HepG2 (cell line): Measurements from ENCODE around the gene PRR36. TPM values are rescaled to one million over a fixed set of nuclear protein-coding genes. Genes with fewer than 3 reads are reported as not detected.

ENCODE experiments used
- BRCA1 ChIP-seq: sonication (generic); formaldehyde crosslinking; IDR thresholded peaks from 2 replicates; pipeline ENCODE4 v1.4.0; 2020; ENCODE audit warnings: missing genetic modification reagents
- FOXA3 ChIP-seq: IDR thresholded peaks from 2 replicates; pipeline ENCODE4 v1.6.1; 2016; ENCODE audit warnings: missing genetic modification reagents, missing compliant biosample characterization
- FOXC1 ChIP-seq: sonication (generic); formaldehyde crosslinking; IDR thresholded peaks from 2 replicates; pipeline ENCODE4 v1.8.0; 2022; ENCODE audit warnings: mild to moderate bottlenecking, missing genetic modification reagents, borderline replicate concordance
- GATAD1 ChIP-seq: IDR thresholded peaks from 2 replicates; pipeline ENCODE4 v1.6.1; 2016; ENCODE audit warnings: missing genetic modification reagents, missing compliant biosample characterization
- NAIF1 ChIP-seq: sonication (generic); formaldehyde crosslinking; IDR thresholded peaks from 2 replicates; pipeline ENCODE4 v1.5.0; 2020; ENCODE audit warnings: mild to moderate bottlenecking, missing genetic modification reagents, borderline replicate concordance
- NR2F1 ChIP-seq, 2 experiments: fragments of 450-650 bp in 1 of 2; formaldehyde crosslinking in 1 of 2; IDR thresholded peaks; 2 replicates each; pipeline versions ENCODE4 v1.5.0 to v1.6.1; 2016 to 2020; ENCODE audit warnings: mild to moderate bottlenecking in 1 of 2, missing compliant biosample characterization in 1 of 2, missing genetic modification reagents in 1 of 2, moderate library complexity in 1 of 2
- RAD21 ChIP-seq: fragments of 450-650 bp; formaldehyde crosslinking; IDR thresholded peaks from 2 replicates; pipeline ENCODE4 v1.5.0; 2020; ENCODE audit warnings: mild to moderate bottlenecking
- REXO4 ChIP-seq: sonication (generic); formaldehyde crosslinking; IDR thresholded peaks from 2 replicates; pipeline ENCODE4 v1.8.0; 2022; ENCODE audit warnings: missing genetic modification reagents, mild to moderate bottlenecking, borderline replicate concordance
- RFX5 ChIP-seq: IDR thresholded peaks from 2 replicates; pipeline ENCODE4 v1.6.1; 2011; ENCODE audit warnings: low read depth, low read length, improper control_type of control experiment
- SOX6 ChIP-seq, 2 experiments: fragments of 450-650 bp in 1 of 2; sonication (generic) in 1 of 2; formaldehyde crosslinking in 1 of 2; IDR thresholded peaks; 2 replicates each; pipeline versions ENCODE4 v1.4.0 to v1.6.1; 2017 to 2020; ENCODE audit warnings: antibody characterized with exemption in 1 of 2, mild to moderate bottlenecking in 1 of 2, missing genetic modification reagents in 1 of 2
- SRSF1 ChIP-seq: fragments of 200-400 bp; formaldehyde crosslinking; optimal IDR thresholded peaks from 2 replicates; pipeline ENCODE3; 2017; ENCODE audit warnings: mild to moderate bottlenecking, low read depth, low read length, moderate library complexity
- TEAD3 ChIP-seq: optimal IDR thresholded peaks from 2 replicates; pipeline ENCODE3; 2016; ENCODE audit warnings: borderline replicate concordance
- ZNF331 ChIP-seq: sonication (generic); formaldehyde crosslinking; IDR thresholded peaks from 2 replicates; pipeline ENCODE4 v1.4.0; 2020; ENCODE audit warnings: missing genetic modification reagents
- ZNF775 ChIP-seq: sonication (generic); formaldehyde crosslinking; IDR thresholded peaks from 2 replicates; pipeline ENCODE4 v1.4.0; 2020; ENCODE audit warnings: missing genetic modification reagents, mild to moderate bottlenecking, moderate library complexity, borderline replicate concordance
- ZNF776 ChIP-seq: sonication (generic); formaldehyde crosslinking; IDR thresholded peaks from 2 replicates; pipeline ENCODE4 v1.4.0; 2020; ENCODE audit warnings: mild to moderate bottlenecking, missing genetic modification reagents
- polyA plus RNA-seq, 8 experiments: library from polyadenylated mRNA; depleted of rRNA in 3 of 8; stranded (reverse) in 7 of 8; unstranded in 1 of 8; fragments of >200 nt; fragmentation: Illumina TruSeq in 4 of 8; extraction: Trizol in 4 of 8; gene quantifications; 2 replicates each; pipeline versions ENCODE4 v1.2.1 to v1.2.3, GENCODE V29; 2011 to 2016; ENCODE audit warnings: low read depth in 4 of 8, missing spikeins in 1 of 8, mixed read lengths in 1 of 8; ENCODE audit not compliant: insufficient read depth in 1 of 8
- total RNA-seq, 5 experiments: library from RNA; depleted of rRNA; stranded (reverse); fragments of >200 nt; fragmentation: Illumina TruSeq; extraction: Trizol; gene quantifications; 2 replicates each; pipeline ENCODE4 v1.2.3, GENCODE V29; 2016; ENCODE audit warnings: low read depth in 1 of 5
- TF ChIP-seq, protein P1 (sequence below): IDR thresholded peaks from 2 replicates; pipeline ENCODE4 v1.6.1; 2016; ENCODE audit warnings: low read depth
- TF ChIP-seq, protein P2 (sequence below): sonication (generic); formaldehyde crosslinking; IDR thresholded peaks from 2 replicates; pipeline ENCODE4 v1.9.0; 2021; ENCODE audit warnings: missing genetic modification reagents, borderline replicate concordance
- TF ChIP-seq, protein P3 (sequence below): IDR thresholded peaks from 2 replicates; pipeline ENCODE4 v1.6.1; 2018; ENCODE audit warnings: missing genetic modification reagents, mild to moderate bottlenecking, missing compliant biosample characterization
- TF ChIP-seq, protein P4 (sequence below): IDR thresholded peaks from 2 replicates; pipeline ENCODE4 v1.6.1; 2012; ENCODE audit warnings: low read depth, low read length, improper control_type of control experiment
- TF ChIP-seq, protein P5 (sequence below): sonication (generic); formaldehyde crosslinking; IDR thresholded peaks from 2 replicates; pipeline ENCODE4 v1.5.0; 2020; ENCODE audit warnings: mild to moderate bottlenecking, missing genetic modification reagents

Gene PRR36
- total and polyA plus RNA-seq, 2 of the 13 experiments (the other 11 are each of a cell fraction or from before 2014, with no cell fraction given) = 0.07 to 0.17 TPM

DNA sequence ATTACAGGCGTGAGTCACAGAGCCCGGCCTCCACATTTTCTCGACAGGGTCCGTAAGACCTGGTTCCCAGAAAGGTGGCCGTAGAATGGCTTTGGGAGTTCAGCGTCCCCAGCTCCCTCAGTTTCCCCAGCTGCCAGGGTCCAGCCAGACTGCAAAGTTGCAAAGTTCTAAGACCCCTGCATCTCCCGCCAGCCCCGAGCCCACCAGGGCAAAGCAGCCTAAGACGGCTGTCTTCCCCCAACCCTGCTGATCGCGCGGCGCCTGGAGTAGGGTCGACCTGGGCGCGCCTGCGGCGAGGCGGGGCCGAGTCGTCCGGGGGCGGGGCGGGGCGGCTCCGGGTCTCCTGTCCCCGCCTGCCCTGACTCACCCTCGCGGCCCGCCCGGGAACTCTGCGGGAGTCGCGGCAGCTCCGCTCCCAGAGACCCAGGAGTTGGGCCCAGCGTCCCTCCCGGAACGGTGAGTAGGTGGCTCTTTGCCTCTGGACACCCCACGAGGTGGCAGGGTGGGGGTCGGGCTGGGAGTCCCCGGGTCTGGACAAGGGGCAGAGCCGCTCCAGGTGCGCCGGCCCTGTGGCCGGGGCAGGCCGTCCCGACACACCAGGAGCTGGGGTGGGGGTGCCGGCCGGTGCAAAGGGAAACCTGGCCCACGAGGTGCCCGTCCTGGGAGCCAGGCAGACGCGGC, 14.1 kb upstream of the PRR36 start, which contains the start of gene LRRC8E (continued):
- TF ChIP-seq, protein P1, sequence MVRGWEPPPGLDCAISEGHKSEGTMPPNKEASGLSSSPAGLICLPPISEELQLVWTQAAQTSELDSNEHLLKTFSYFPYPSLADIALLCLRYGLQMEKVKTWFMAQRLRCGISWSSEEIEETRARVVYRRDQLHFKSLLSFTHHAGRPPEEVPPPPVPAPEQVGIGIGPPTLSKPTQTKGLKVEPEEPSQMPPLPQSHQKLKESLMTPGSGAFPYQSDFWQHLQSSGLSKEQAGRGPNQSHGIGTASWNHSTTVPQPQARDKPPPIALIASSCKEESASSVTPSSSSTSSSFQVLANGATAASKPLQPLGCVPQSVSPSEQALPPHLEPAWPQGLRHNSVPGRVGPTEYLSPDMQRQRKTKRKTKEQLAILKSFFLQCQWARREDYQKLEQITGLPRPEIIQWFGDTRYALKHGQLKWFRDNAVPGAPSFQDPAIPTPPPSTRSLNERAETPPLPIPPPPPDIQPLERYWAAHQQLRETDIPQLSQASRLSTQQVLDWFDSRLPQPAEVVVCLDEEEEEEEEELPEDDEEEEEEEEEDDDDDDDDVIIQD (CRISPR knock-in tag) = 0 out of 2 replicates have a peak, but pooled peaks have one; percentile 17
- TF ChIP-seq GATAD1 (CRISPR knock-in tag) (peak; percentile 20; the same call in 1 of the 2 replicates), FOXA3 (no peak), TEAD3 (CRISPR knock-in tag) (no peak), ZNF331 (CRISPR knock-in tag) (no peak), FOXC1 (CRISPR knock-in tag) (no peak), NAIF1 (CRISPR knock-in tag) (no peak), SOX6 (IDR thresholded peaks at IDR 0.05) (no peak), SOX6 (CRISPR knock-in tag; IDR thresholded peaks at IDR 0.05) (no peak; the same call in 1 of the 2 replicates), RAD21 (no peak), BRCA1 (no peak), REXO4 (CRISPR knock-in tag) (no peak), RFX5 (no peak), NR2F1 (CRISPR knock-in tag; IDR thresholded peaks at IDR 0.05) (no peak), ZNF775 (CRISPR knock-in tag) (no peak), ZNF776 (CRISPR knock-in tag) (0 out of 2 replicates have a peak, but pooled peaks have one; percentile 43), SRSF1 (peak; percentile 72)
- TF ChIP-seq, protein P2, sequence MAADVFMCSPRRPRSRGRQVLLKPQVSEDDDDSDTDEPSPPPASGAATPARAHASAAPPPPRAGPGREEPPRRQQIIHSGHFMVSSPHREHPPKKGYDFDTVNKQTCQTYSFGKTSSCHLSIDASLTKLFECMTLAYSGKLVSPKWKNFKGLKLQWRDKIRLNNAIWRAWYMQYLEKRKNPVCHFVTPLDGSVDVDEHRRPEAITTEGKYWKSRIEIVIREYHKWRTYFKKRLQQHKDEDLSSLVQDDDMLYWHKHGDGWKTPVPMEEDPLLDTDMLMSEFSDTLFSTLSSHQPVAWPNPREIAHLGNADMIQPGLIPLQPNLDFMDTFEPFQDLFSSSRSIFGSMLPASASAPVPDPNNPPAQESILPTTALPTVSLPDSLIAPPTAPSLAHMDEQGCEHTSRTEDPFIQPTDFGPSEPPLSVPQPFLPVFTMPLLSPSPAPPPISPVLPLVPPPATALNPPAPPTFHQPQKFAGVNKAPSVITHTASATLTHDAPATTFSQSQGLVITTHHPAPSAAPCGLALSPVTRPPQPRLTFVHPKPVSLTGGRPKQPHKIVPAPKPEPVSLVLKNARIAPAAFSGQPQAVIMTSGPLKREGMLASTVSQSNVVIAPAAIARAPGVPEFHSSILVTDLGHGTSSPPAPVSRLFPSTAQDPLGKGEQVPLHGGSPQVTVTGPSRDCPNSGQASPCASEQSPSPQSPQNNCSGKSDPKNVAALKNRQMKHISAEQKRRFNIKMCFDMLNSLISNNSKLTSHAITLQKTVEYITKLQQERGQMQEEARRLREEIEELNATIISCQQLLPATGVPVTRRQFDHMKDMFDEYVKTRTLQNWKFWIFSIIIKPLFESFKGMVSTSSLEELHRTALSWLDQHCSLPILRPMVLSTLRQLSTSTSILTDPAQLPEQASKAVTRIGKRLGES (CRISPR knock-in tag) = no peak
- TF ChIP-seq, protein P3, sequence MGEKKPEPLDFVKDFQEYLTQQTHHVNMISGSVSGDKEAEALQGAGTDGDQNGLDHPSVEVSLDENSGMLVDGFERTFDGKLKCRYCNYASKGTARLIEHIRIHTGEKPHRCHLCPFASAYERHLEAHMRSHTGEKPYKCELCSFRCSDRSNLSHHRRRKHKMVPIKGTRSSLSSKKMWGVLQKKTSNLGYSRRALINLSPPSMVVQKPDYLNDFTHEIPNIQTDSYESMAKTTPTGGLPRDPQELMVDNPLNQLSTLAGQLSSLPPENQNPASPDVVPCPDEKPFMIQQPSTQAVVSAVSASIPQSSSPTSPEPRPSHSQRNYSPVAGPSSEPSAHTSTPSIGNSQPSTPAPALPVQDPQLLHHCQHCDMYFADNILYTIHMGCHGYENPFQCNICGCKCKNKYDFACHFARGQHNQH = no peak
- TF ChIP-seq, protein P4, sequence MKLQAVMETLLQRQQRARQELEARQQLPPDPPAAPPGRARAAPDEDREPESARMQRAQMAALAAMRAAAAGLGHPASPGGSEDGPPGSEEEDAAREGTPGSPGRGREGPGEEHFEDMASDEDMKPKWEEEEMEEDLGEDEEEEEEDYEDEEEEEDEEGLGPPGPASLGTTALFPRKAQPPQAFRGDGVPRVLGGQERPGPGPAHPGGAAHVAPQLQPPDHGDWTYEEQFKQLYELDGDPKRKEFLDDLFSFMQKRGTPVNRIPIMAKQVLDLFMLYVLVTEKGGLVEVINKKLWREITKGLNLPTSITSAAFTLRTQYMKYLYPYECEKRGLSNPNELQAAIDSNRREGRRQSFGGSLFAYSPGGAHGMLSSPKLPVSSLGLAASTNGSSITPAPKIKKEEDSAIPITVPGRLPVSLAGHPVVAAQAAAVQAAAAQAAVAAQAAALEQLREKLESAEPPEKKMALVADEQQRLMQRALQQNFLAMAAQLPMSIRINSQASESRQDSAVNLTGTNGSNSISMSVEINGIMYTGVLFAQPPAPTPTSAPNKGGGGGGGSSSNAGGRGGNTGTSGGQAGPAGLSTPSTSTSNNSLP = no peak
- TF ChIP-seq, protein P5, sequence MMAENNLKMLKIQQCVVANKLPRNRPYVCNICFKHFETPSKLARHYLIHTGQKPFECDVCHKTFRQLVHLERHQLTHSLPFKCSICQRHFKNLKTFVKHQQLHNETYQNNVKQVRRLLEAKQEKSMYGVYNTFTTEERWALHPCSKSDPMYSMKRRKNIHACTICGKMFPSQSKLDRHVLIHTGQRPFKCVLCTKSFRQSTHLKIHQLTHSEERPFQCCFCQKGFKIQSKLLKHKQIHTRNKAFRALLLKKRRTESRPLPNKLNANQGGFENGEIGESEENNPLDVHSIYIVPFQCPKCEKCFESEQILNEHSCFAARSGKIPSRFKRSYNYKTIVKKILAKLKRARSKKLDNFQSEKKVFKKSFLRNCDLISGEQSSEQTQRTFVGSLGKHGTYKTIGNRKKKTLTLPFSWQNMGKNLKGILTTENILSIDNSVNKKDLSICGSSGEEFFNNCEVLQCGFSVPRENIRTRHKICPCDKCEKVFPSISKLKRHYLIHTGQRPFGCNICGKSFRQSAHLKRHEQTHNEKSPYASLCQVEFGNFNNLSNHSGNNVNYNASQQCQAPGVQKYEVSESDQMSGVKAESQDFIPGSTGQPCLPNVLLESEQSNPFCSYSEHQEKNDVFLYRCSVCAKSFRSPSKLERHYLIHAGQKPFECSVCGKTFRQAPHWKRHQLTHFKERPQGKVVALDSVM = peak; percentile 79
